ENCODE measurements around the gene HUNK.

HUNK gene

GRCh38 chr21:31967334-31967733 is 94.5 kb downstream of the HUNK start:
- DNase-seq, result no peak

GRCh38 chr21:31972622-31973021 is 99.8 kb downstream of the HUNK start:
- no peak for DNase-seq

- DNase-seq, result no peak
Measured at GRCh38 chr21:31973402-31973944, 100.7 kb downstream of the HUNK start.

- no peak for DNase-seq
Measured at GRCh38 chr21:31974454-31974985, 101.7 kb downstream of the HUNK start.

GRCh38 chr21:31975491-31975890 is 102.7 kb downstream of the HUNK start:
- DNase-seq, result no peak

- DNase-seq, result no peak
Measured at GRCh38 chr21:31977816-31978215, 105.0 kb downstream of the HUNK start.

- DNase-seq, result no peak
Measured at GRCh38 chr21:31983120-31983519, 110.3 kb downstream of the HUNK start.

GRCh38 chr21:31983554-31983953 is 110.7 kb downstream of the HUNK start:
- DNase-seq, result no peak

GRCh38 chr21:31985398-31985797 is 112.6 kb downstream of the HUNK start:
- no peak for DNase-seq

GRCh38 chr21:31986035-31986856 is 113.4 kb downstream of the HUNK start:
- no peak for DNase-seq

GRCh38 chr21:31987696-31988095 is 114.9 kb downstream of the HUNK start:
- no peak for DNase-seq

- no peak for DNase-seq
Measured at GRCh38 chr21:31988492-31989290, 115.9 kb downstream of the HUNK start.

- DNase-seq, result no peak
Measured at GRCh38 chr21:31991356-31992331, 118.8 kb downstream of the HUNK start.

GRCh38 chr21:31992391-31992790 is 119.6 kb downstream of the HUNK start:
- DNase-seq, result no peak

- no peak for DNase-seq
Measured at GRCh38 chr21:31993826-31994825, 121.3 kb downstream of the HUNK start.

GRCh38 chr21:31997191-31997590 is 124.4 kb downstream of the HUNK start:
- DNase-seq, result no peak

GRCh38 chr21:31999810-32000468 is 127.1 kb downstream of the HUNK start:
- no peak for DNase-seq

- DNase-seq, result no peak
Measured at GRCh38 chr21:32001390-32001789, 128.6 kb downstream of the HUNK start.

- no peak for DNase-seq
Measured at GRCh38 chr21:32003411-32003810, 130.6 kb downstream of the HUNK start.

- DNase-seq, result no peak
Measured at GRCh38 chr21:32004291-32004690, 131.5 kb downstream of the HUNK start.
